Trophoblast cell (in vitro differentiated cells and primary cell): ENCODE results near the gene IGFBP2.

Experiments used
- DNase-seq, 2 donors: peaks; one replicate each; pipeline ENCODE4 v3.0.0-alpha.2; 2016
- H2AFZ ChIP-seq: 2 replicates; pipeline ENCODE4 v1.6.1; 2013; ENCODE audit warnings: low read length, moderate library complexity, mild to moderate bottlenecking; ENCODE audit not compliant: insufficient read depth, poor library complexity
- H2AK5ac ChIP-seq: 2 replicates; pipeline ENCODE4 v1.6.1; 2013; ENCODE audit warnings: mild to moderate bottlenecking, low read length
- H2BK120ac ChIP-seq: 2 replicates; pipeline ENCODE4 v1.6.1; 2013; ENCODE audit warnings: low read length, mild to moderate bottlenecking, moderate library complexity; ENCODE audit not compliant: insufficient read depth, poor library complexity
- H2BK12ac ChIP-seq: 2 replicates; pipeline ENCODE4 v1.6.1; 2013; ENCODE audit warnings: mild to moderate bottlenecking, low read length, moderate library complexity
- H2BK5ac ChIP-seq: 2 replicates; pipeline ENCODE4 v1.6.1; 2013; ENCODE audit warnings: low read length, low read depth, moderate library complexity, mild to moderate bottlenecking; ENCODE audit not compliant: poor library complexity
- H3K14ac ChIP-seq: 2 replicates; pipeline ENCODE4 v1.6.1; 2013; ENCODE audit warnings: mild to moderate bottlenecking, low read length
- H3K18ac ChIP-seq: 2 replicates; pipeline ENCODE4 v1.6.1; 2013; ENCODE audit warnings: mild to moderate bottlenecking, low read length
- H3K23ac ChIP-seq: 2 replicates; pipeline ENCODE4 v1.6.1; 2013; ENCODE audit warnings: low read length
- H3K27ac ChIP-seq: 2 replicates; pipeline ENCODE4 v1.5.1; 2013; ENCODE audit warnings: low read depth, mild to moderate bottlenecking, inconsistent platforms, low read length, moderate library complexity
- H3K27me3 ChIP-seq: 2 replicates; pipeline ENCODE4 v1.6.1; 2013; ENCODE audit warnings: inconsistent platforms, mild to moderate bottlenecking, low read length, moderate library complexity; ENCODE audit not compliant: insufficient read depth
- H3K36me3 ChIP-seq, 2 experiments: 1 replicate in 1 of 2; 2 replicates in 1 of 2; pipeline ENCODE4 v1.6.1; 2013; ENCODE audit warnings: low read length in 2 of 2, mild to moderate bottlenecking in 2 of 2, moderate library complexity in 1 of 2; ENCODE audit not compliant: insufficient read depth in 2 of 2, control insufficient read depth in 1 of 2
- H3K4ac ChIP-seq: 2 replicates; pipeline ENCODE4 v1.6.1; 2013; ENCODE audit warnings: low read depth, mild to moderate bottlenecking, low read length, moderate library complexity
- H3K4me1 ChIP-seq, 2 experiments: 1 replicate in 1 of 2; 2 replicates in 1 of 2; pipeline ENCODE4 v1.6.1; 2013; ENCODE audit warnings: low read length in 2 of 2, mild to moderate bottlenecking in 2 of 2, moderate library complexity in 1 of 2; ENCODE audit not compliant: insufficient read depth in 2 of 2, control insufficient read depth in 1 of 2
- H3K4me2 ChIP-seq: 2 replicates; pipeline ENCODE4 v1.6.1; 2013; ENCODE audit warnings: inconsistent platforms, mild to moderate bottlenecking, low read length, moderate library complexity
- H3K4me3 ChIP-seq: 2 replicates; pipeline ENCODE4 v1.5.1; 2013; ENCODE audit warnings: mild to moderate bottlenecking, low read depth, low read length, inconsistent platforms
- H3K79me1 ChIP-seq: one replicate; pipeline ENCODE4 v1.6.1; 2013; ENCODE audit warnings: low read length
- H3K79me2 ChIP-seq: 2 replicates; pipeline ENCODE4 v1.6.1; 2013; ENCODE audit warnings: low read length, mild to moderate bottlenecking; ENCODE audit not compliant: control insufficient read depth, insufficient read depth, poor library complexity
- H3K9ac ChIP-seq: 2 replicates; pipeline ENCODE4 v1.6.1; 2013; ENCODE audit warnings: mild to moderate bottlenecking, low read length
- H3K9me3 ChIP-seq: 2 replicates; pipeline ENCODE4 v1.6.1; 2013; ENCODE audit warnings: low read depth, mild to moderate bottlenecking, control low read depth, inconsistent platforms, low read length; ENCODE audit not compliant: insufficient read depth
- H4K12ac ChIP-seq: 2 replicates; pipeline ENCODE4 v1.6.1; 2013; ENCODE audit warnings: low read depth, mild to moderate bottlenecking, low read length, moderate library complexity
- H4K8ac ChIP-seq: 2 replicates; pipeline ENCODE4 v1.6.1; 2013; ENCODE audit warnings: low read depth, mild to moderate bottlenecking, low read length, moderate library complexity
- H4K91ac ChIP-seq: one replicate; pipeline ENCODE4 v1.6.1; 2013; ENCODE audit warnings: low read depth, mild to moderate bottlenecking, low read length, moderate library complexity
- WGBS: extraction: QIAGEN DNeasy Blood & Tissue Kit; methylation state at CpG from one replicate; pipeline ENCODE4 v1.1.7; 2013; ENCODE audit warnings: missing lambda C conversion rate; ENCODE audit not compliant: insufficient read length, insufficient coverage; ENCODE audit errors: extremely low coverage; 5-methylcytosine and 5-hydroxymethylcytosine counted together

IGFBP2 gene

GRCh38 chr2:216711348-216711747 lies 78.1 kb downstream of the IGFBP2 start:
- Histone ChIP-seq H2BK5ac (no peak overlapping the region), H3K9me3 (no peaks in the 10 kb centered on the region), H3K79me1 (no peaks in the 10 kb centered on the region), H3K9ac (no peak overlapping the region), H3K18ac (no peak overlapping the region), H3K36me3 (no peaks in the 10 kb centered on the region), H4K12ac (no peak overlapping the region), H2BK12ac (no peak overlapping the region), H3K23ac (no peak overlapping the region), H3K79me2 (no peaks in the 10 kb centered on the region), H2AK5ac (no peak overlapping the region), H3K14ac (no peak overlapping the region), H3K4me3 (no peak overlapping the region), H3K4me2 (no peak overlapping the region), H2BK120ac (no peak overlapping the region), H3K27me3 (no peaks in the 10 kb centered on the region), H4K91ac (no peak overlapping the region), H3K4me1 (peaks cover 7 to 14% of the 10 kb centered on the region in 2 experiments), H3K27ac (peak overlapping the region; percentile 35), H3K4ac (no peak overlapping the region), H4K8ac (no peak overlapping the region), H2AFZ (no peak overlapping the region)
- no peak for DNase-seq
- WGBS: no CpG with 5 or more reads among the region's 8 CpGs

- DNase-seq: no peak
- Histone ChIP-seq H3K27me3 (no peaks in the 10 kb centered on the region), H2BK12ac (peak overlapping the region; percentile 8), H3K79me2 (no peaks in the 10 kb centered on the region), H3K4me1 (peaks cover 7 to 14% of the 10 kb centered on the region in 2 experiments), H2AK5ac (no peak overlapping the region), H3K4me2 (no peak overlapping the region), H2BK120ac (peak overlapping the region; percentile 5), H3K9ac (no peak overlapping the region), H3K23ac (no peak overlapping the region), H4K12ac (no peak overlapping the region), H4K8ac (no peak overlapping the region), H2BK5ac (no peak overlapping the region), H3K18ac (no peak overlapping the region), H3K9me3 (no peaks in the 10 kb centered on the region), H3K4ac (peak overlapping the region; percentile 21), H3K27ac (no peak overlapping the region), H2AFZ (no peak overlapping the region), H3K79me1 (no peaks in the 10 kb centered on the region), H4K91ac (peak overlapping the region; percentile 8), H3K14ac (no peak overlapping the region), H3K36me3 (no peaks in the 10 kb centered on the region), H3K4me3 (no peak overlapping the region)
- no CpG with 5 or more reads among the region's 8 CpGs for whole genome bisulfite sequencing
Observed at GRCh38 chr2:216713691-216714336, 80.6 kb downstream of the IGFBP2 start.
